Measurements from ENCODE around the gene PUS7L. TPM values are rescaled to one million over a fixed set of nuclear protein-coding genes. Genes with fewer than 3 reads are reported as not detected.

PUS7L gene
- total and polyA plus RNA-seq, 2 of the 13 experiments (the other 11 are each of a cell fraction or from before 2014, with no cell fraction given): 6.5 to 37.6 TPM

- no peak for TF ChIP-seq ZNF354B (CRISPR knock-in tag; IDR thresholded peaks at IDR 0.05)
- no peak for TF ChIP-seq TAF15 (IDR thresholded peaks at IDR 0.05; ENCODE audit: low read depth, low read length, poor library complexity, severe bottlenecking)
- no peak for TF ChIP-seq AKNA (CRISPR knock-in tag; IDR thresholded peaks at IDR 0.05; ENCODE audit: borderline replicate concordance)
- TF ChIP-seq SP5 (CRISPR knock-in tag; IDR thresholded peaks at IDR 0.05; ENCODE audit: borderline replicate concordance, low read depth): no peak
- no peak for TF ChIP-seq HES4 (CRISPR knock-in tag; IDR thresholded peaks at IDR 0.05; ENCODE audit: borderline replicate concordance)
- no peak for TF ChIP-seq MED13 (CRISPR knock-in tag; IDR thresholded peaks at IDR 0.05)
These were observed 63.7 kb downstream of the PUS7L start (continued) for GRCh38 chr12:43694879-43695278.

- Histone ChIP-seq H4K20me1 (ENCODE audit: insufficient read depth, low read length) (no peaks in the 10 kb centered on the region), H3K4me3 (replicated peaks in 1 of 3; ENCODE audit: insufficient read depth in 1 of 3, low read depth in 2 of 3, low read length in 3 of 3) (no peak overlapping the region), H3K4me1 (ENCODE audit: insufficient read depth, low read length) (no peaks in the 10 kb centered on the region), H3K4me2 (ENCODE audit: low read depth, low read length) (no peak overlapping the region), H2AFZ (ENCODE audit: low read length) (no peak overlapping the region), H3K9me3 (ENCODE audit: low read length) (no peaks in the 10 kb centered on the region), H3K27me3 (ENCODE audit: control insufficient read depth in 1 of 2, insufficient read depth in 2 of 2, low read length in 2 of 2) (no peaks in the 10 kb centered on the region), H3K79me2 (ENCODE audit: insufficient read depth, low read length) (no peaks in the 10 kb centered on the region), H3K9ac (ENCODE audit: insufficient read depth, low read depth, low read length) (no peak overlapping the region), H3K36me3 (replicated peaks in 1 of 2; ENCODE audit: control insufficient read depth in 1 of 2, insufficient read depth in 2 of 2, low read length in 2 of 2) (no peaks in the 10 kb centered on the region), H3K27ac (ENCODE audit: extremely low read length, insufficient read depth, low read length) (no peak overlapping the region)
- intact Hi-C loops (cut with micrococcal nuclease; ENCODE audit: unreplicated experiment): no loop called here
- ATAC-seq (no peak), FAIRE-seq (no peak), DNase-seq (ENCODE audit: low spot score) (no peak)
- POLR2A ChIA-PET: no interaction called here
- BruUV-seq (replicated peaks): no TSS peak
- in situ Hi-C loops (cut with HindIII; ENCODE audit: extremely low pct_ligation_motif_present, low pct_unique_long_range_greater_than_20kb): no loop called here
- 0% methylated on average over 1 of the region's 1 CpG for whole genome bisulfite sequencing (ENCODE audit: low lambda C conversion rate)
- CTCF ChIA-PET (ENCODE audit: low intra/inter-chr PET ratio, low total read pairs): no interaction called here
- TF ChIP-seq MIER2 (CRISPR knock-in tag; IDR thresholded peaks at IDR 0.05) (no peak), SOX5 (CRISPR knock-in tag; IDR thresholded peaks at IDR 0.05; ENCODE audit: borderline replicate concordance) (no peak), ZMYM3 (CRISPR knock-in tag; IDR thresholded peaks at IDR 0.05) (no peak), REST (IDR thresholded peaks at IDR 0.05; ENCODE audit: borderline replicate concordance in 1 of 2, low read depth in 1 of 2, low read length in 2 of 2) (no peak), ZNF510 (CRISPR knock-in tag; IDR thresholded peaks at IDR 0.05; ENCODE audit: low read depth) (no peak), KLF12 (CRISPR knock-in tag; IDR thresholded peaks at IDR 0.05; ENCODE audit: borderline replicate concordance) (no peak)
These were observed 66.5 kb downstream of the PUS7L start for GRCh38 chr12:43692064-43692463.

Data from HepG2 (cell line).